Inferior parietal cortex (tissue), 1 donor: Measurements from ENCODE around the gene FAM210A.

Source experiments
- DNase-seq: peaks from one replicate; pipeline ENCODE4 v3.0.0-alpha.2; 2016; ENCODE audit errors: extremely low spot score

FAM210A gene

DNA sequence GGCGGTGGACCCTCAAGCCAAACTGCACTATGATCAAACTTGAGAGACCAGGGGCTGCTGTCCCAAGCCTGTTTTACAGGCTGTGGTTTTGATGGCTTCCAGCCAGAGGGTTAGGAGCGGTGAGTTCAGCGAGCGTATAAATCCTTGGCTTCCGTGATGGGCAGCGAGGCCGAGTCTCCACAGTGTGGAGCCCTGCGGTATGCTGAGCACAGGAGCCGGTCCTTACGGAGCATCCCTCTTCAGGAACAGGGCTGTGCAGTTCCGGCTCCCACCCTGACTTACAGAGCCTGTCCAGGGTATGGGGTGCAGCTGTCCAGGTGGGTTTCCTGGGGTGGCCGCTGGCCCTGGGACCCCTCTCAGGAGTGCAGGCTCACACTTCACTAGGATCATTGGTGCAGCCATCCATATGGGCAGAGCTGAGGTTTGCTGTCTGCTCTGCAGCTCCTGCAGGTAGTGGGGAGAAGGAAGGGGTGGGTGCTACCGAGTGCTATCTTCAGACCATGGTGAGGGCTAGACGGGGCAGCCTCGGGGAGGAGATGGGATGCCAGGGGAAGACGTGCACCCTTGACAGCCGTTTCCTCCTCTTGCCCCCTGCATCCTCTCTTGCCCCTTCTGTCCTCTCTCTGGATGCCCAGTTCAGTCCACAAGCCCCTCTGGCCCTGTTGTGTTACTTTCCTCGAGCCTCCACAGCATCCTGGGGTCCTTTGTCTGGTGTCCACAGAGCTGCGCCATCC, 104.3 kb downstream of the FAM210A start:
- no peak for DNase-seq

DNA sequence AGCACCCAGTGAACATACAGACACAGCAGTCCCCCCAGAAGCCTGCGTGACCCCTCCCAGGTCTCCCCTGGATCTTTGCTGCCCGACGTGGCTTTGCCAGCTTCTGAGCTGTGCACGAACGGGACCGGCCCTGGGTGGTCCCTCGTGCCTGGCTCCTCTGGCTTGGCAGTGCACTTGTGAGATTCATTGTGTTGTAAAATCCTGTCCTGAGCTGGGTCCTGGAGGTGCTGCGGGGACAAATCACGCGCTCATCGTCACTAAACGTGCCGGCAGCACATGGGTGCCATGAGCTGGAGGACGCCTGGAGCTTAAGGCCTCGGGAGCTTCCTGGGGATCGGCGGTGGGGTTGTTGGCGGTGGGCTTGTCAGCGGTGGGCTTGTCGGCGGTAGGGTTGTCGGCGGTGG, 104.9 kb downstream of the FAM210A start:
- DNase-seq: no peak

DNA sequence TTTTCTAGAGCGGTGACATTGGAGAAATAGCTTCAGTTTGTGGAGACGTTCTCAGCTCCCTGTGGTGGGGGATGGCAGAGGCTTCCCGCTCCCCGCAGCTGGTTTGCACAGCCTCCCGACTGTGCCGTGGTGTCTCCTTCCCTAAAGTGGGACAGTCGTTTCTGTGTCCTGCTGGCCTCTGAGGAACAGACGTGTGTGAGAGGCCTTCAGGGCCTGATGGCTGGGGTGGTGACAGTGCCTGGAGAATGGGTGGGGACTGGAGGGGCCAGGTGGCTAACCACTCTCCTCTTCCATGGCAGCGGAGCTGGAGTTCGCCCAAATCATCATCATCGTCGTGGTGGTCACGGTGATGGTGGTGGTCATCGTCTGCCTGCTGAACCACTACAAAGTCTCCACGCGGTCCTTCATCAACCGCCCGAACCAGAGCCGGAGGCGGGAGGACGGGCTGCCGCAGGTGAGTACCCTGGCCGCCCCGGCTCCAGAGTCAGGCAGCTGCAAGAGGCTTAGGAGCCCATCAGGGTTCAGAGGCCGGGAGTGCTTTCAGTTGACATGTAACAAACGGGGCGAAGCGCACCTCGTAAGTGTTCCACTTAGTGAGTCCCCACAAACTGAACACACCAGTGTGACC, 105.4 kb downstream of the FAM210A start:
- no peak for DNase-seq

DNA sequence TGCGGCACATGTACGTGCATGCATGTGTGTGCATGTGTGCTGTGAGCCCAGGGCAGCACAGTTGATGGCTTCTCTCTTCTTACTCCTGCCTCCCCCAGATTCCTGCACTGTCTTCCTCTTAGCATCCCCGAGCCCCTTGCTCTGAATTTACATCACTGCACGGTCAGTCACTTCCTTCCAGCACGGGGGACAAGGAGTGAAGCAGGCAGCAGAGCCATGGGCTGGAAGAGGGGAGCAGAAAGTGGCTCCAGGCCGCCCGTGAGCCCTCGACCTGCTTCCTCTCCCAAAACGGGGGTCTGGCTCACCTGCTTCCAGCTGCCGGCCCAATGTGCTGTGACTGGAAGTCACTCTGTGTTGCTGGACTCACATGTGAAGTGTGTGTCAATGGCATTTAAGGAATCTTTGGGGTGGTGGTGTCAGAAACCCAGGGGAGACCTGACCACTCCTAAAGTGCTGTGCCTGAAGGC, 106.1 kb downstream of the FAM210A start:
- DNase-seq: no peak

DNA sequence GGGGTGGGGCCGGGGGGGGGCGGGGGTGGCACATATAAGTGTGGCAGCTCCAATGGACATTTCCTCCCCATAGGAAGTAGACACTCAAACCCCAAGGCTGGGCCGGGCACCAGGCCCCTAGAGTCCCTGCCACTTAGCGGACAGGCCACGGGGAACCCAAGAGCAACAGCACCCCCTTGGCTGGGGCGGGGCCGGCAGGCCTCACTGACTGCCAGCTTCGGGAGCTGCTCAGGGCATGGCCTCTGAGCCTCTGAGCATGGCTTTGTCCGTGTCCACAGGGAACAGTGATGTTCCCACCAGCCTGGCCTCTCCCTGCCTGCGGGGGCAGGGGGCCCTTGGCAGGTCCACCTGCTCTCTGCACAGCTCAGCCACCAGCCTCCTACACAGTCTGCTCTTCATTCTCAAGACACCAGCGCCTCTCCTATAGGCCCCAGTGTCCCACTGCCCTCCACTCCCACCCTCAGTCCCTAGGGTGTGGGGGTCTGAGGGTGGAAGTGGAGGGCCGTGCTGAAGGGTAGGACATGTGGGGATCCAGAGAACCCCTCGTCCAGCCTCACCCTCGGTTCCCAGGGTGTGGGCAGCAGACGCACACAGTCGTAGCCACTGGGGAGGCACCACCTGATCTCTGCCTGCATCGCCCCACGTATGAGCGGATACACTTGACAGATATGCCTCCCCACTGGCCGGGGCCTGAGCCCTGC, 106.7 kb downstream of the FAM210A start:
- DNase-seq: no peak

DNA sequence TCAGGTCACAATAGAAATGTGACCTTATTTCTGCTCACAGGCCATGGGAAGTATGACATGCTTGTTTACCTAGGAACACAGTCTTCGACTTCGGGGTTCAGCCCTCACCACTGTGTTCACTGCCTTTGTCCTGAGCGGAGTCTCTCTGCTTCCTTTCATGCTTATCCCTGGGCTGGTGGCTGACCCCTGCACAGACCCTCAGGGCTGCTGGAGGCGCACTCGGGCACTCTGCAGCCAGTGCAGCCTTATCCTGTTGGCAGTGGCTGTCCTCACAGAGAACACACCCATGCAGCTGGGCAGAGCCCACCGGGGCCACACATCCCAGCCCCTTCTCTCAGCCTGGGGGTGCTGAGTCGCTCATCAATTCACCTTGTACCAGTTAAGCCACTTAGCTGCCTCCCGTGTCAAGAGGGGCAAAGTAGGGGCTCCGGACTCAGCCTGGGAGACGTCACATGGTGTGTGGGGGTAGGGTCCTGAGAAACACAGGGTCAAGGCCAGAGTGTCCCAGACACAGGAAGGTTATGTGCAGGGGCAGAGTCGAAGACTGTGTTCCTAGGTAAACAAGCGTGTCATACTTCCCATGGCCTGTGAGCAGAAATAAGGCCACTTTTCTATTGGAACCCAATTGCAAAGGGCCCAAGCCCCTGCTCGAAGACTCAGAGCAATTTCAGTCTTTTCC, 107.5 kb downstream of the FAM210A start:
- DNase-seq: no peak

DNA sequence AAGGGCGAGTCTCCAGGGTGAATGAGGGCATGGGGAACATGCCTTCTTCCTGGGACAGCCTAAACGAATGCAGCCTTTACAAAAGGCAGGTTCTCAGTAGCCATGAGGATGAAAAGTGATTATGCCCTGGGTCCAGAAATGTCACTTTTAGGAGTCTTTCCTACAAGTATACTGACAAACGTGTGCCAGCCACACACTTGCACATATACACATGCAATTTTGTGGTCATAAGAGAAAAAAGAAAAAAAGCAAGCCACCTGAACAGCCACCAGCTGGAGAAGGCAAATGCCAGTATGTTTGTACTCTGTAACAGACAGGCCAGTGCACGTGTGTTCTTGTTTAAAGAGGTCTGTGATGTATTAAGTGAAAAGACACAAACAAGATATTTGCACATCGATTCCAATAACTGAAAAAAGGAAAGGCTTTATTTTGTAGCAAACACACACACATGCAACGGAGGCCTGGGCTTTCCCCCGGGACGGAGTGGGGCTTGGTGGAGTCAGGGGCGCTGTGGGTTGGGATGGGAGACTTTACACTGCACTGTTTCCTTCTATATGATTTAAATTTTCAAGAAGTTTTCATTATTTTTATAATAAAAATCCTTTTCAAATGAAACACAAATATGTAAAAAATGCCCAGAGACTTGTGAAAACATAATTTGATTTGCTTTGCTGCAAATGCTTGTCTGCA, 108.4 kb downstream of the FAM210A start:
- DNase-seq: no peak

DNA sequence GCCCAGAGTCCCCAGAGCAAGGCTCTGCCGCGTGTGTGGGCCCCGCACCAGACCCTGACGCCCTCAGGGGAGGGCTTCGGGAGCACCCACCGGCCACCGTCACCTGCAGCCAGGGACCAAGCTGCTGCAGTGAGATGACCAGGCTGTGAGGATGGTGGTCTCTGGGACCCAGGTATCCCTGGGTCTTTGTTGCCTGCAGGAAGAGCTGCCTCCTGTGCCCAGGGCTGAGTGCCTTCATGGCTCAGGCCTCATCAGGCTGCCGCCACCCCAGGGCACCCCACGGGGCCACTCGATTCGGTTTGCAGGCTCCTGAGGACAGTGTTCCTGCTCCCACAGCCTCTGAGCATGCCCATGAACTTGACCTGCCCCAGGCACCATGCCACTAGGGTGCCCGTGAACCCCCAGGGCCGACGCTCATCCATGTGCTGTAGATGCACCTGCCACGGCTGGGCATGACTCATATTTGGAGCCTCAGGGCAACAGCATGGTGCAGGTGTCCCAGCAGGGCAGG, 109.8 kb downstream of the FAM210A start:
- no peak for DNase-seq

DNA sequence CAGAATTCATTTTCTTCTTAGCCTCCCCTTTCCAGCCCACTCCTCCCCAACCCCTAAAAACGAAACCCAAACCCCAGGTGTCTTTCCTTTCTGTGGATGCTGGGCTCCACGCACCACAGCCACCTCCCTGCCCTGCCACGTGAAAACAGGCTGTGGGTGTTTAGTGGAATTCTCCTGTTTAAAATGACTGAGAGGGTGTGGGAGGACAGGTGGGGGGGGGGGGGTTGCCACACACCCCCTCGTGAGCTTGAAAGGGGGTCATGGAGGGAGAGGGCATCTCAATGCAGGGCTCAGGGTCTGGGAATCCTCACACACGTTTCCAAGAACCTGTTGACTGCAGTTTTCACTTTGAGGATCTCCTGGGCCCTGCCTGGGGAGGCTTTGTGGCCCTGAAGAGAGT, 110.3 kb downstream of the FAM210A start:
- no peak for DNase-seq

DNA sequence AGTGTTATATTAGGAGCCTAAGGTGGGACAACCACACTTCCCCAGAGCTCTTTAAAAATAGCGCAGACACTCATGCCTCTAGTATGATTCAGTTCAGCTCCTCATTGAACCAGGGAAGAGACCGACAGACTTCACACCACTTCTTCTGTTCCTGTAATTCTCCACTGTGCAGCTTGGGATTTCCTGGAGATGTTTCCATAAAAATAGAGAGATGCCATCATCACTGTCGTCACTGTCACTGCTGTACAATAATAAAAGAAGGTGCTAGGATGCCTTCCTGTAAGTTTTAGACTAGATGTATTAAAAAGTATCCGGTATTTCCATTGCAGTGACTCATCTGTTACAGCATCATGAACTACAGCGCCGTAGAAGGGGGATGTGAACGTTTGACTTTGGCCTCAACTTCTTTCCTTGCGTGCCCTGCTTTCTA, 110.9 kb downstream of the FAM210A start:
- no peak for DNase-seq

DNA sequence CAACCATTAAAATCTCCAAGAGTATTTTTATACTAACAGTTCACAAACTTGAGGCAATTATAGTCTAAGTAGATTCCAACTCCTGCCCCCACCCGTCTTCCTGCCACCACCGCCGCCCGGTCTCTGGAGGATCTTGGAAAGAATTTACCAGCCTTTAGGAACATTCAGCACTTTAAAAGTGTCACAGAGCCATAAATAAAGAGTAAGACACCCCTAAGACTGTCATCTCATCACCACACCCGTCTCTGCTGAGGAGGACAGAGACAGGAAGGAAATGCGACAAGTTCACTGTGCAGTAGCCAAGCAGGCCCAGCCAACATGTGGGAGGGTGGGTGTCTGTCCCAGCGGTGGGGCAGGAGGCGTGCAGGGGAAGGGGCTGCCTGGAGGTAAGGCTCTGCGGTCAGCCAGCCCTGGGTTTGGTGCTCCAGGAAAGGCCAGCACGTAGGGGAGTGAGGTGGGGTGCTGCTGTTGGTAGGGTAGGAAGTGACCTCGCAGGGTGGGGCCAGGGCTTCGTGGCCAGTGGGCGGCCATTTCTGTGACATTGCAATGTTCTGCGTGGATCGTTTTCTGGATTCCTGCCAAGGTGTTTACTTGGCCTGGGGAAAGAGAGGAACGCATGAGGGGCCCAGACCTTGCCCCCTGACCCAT, 111.6 kb downstream of the FAM210A start:
- no peak for DNase-seq

DNA sequence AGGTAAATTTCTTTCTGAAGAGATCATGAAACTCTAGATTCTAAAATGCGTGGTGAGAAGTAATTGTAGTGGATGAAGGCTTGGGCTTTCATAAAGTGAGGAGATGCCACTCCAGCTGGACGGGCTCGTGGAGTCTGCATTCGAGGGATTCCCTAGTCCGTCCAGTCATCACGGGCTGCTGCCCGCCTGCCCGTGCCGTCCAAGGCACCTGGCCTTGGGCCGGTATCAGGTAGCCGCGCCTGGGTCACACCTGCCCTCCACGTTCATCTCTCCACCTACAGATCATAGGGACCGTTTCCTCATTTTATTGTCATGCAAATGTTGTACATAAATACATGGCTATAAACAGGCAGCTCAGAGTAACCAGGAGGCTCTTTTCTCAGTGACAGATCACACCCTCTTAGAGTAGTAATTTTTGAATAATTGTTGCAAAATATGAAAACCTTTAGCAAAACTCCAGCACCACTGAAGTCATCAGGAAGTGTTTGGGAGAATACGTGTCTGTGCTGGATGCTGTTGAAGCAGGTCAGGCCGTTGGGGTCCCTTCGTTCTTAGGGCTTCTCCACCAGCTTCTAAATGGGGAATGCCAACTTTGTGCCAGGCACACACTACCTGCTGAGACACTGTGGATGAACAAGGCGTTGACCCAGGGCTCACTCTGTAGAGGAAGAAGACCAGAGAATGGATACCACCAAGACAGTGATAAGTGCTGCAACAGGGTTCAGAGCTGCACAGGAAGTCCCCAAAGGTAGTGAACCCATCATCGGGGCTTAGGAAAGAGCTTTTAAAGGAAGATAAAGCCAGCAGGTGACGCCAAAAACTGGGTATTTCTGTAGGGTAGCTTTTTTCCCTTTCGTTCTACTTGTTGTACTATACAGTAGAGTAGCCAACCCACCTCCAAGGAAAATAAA, 112.5 kb downstream of the FAM210A start:
- DNase-seq: no peak
